Non-pigmented ciliary epithelial cell (primary cell): Measurements from ENCODE around the gene RNU4-1.
"Not testable (repeated sequence)": the region's sequence is repeated elsewhere in the genome, so short reads cannot be mapped to it uniquely, and the experiment has no call there.

ENCODE experiments used
- DNase-seq: peaks from one replicate; pipeline ENCODE4 v3.0.0-alpha.2; 2010; ENCODE audit warnings: low read depth

Gene RNU4-1

GRCh38 chr12:120258323-120258896 is 34.6 kb downstream of the RNU4-1 start:
- no peak for DNase-seq

GRCh38 chr12:120257041-120257821 is 35.8 kb downstream of the RNU4-1 start:
- DNase-seq: peak; percentile 83

GRCh38 chr12:120254809-120255208 is 38.2 kb downstream of the RNU4-1 start:
- no peak for DNase-seq

GRCh38 chr12:120253313-120253712 is 39.7 kb downstream of the RNU4-1 start:
- DNase-seq: not testable (repeated sequence)

- no peak for DNase-seq
Measured at GRCh38 chr12:120252071-120252906, 40.7 kb downstream of the RNU4-1 start.

GRCh38 chr12:120251364-120252070 is 41.5 kb downstream of the RNU4-1 start:
- DNase-seq: not testable (repeated sequence)

GRCh38 chr12:120249875-120250795 is 42.9 kb downstream of the RNU4-1 start:
- DNase-seq: no peak

- no peak for DNase-seq
Measured at GRCh38 chr12:120249266-120249874, 43.7 kb downstream of the RNU4-1 start.

- DNase-seq: no peak
Measured at GRCh38 chr12:120247621-120248030, 45.4 kb downstream of the RNU4-1 start.

- DNase-seq: no peak
Measured at GRCh38 chr12:120247183-120247582, 45.9 kb downstream of the RNU4-1 start.

GRCh38 chr12:120246705-120247104 is 46.3 kb downstream of the RNU4-1 start:
- DNase-seq: not testable (repeated sequence)
